ENCODE results near the gene CD46. TPM values are rescaled to one million over a fixed set of nuclear protein-coding genes. Genes with fewer than 3 reads are reported as not detected.

The CD46 gene
- total RNA-seq, 1 experiment from 2014 or later, result 50.3 TPM

GRCh38 chr1:207813512-207813881 is 61.6 kb downstream of the CD46 start:
- DNase-seq (ENCODE audit: low read depth), result no peak

GRCh38 chr1:207813946-207814345 is 62.1 kb downstream of the CD46 start:
- DNase-seq (ENCODE audit: low read depth), result no peak

GRCh38 chr1:207814469-207814868 is 62.6 kb downstream of the CD46 start:
- DNase-seq (ENCODE audit: low read depth), result no peak

- DNase-seq (ENCODE audit: low read depth), result no peak
Observed at GRCh38 chr1:207815466-207815865, 63.6 kb downstream of the CD46 start.

- peak; percentile 75 for DNase-seq (ENCODE audit: low read depth)
Observed at GRCh38 chr1:207815913-207816291, 64.0 kb downstream of the CD46 start.

- no peak for DNase-seq (ENCODE audit: low read depth)
Observed at GRCh38 chr1:207817166-207817565, 65.3 kb downstream of the CD46 start.

- DNase-seq (ENCODE audit: low read depth), result no peak
Observed at GRCh38 chr1:207817778-207818751, 66.2 kb downstream of the CD46 start.

GRCh38 chr1:207818971-207819451 is 67.2 kb downstream of the CD46 start:
- peak; percentile 72 for DNase-seq (ENCODE audit: low read depth)

GRCh38 chr1:207820568-207821463 is 69.0 kb downstream of the CD46 start:
- no peak for DNase-seq (ENCODE audit: low read depth)

- DNase-seq (ENCODE audit: low read depth), result no peak
Observed at GRCh38 chr1:207821464-207822045, 69.7 kb downstream of the CD46 start.

- DNase-seq (ENCODE audit: low read depth), result no peak
Observed at GRCh38 chr1:207822124-207822601, 70.3 kb downstream of the CD46 start.

- DNase-seq (ENCODE audit: low read depth), result no peak
Observed at GRCh38 chr1:207822602-207823451, 71.0 kb downstream of the CD46 start.

- no peak for DNase-seq (ENCODE audit: low read depth)
Observed at GRCh38 chr1:207823531-207823879, 71.7 kb downstream of the CD46 start.

- no peak for DNase-seq (ENCODE audit: low read depth)
Observed at GRCh38 chr1:207823880-207824566, 72.2 kb downstream of the CD46 start.

- no peak for DNase-seq (ENCODE audit: low read depth)
Observed at GRCh38 chr1:207824691-207825408, 73.0 kb downstream of the CD46 start.

- DNase-seq (ENCODE audit: low read depth), result no peak
Observed at GRCh38 chr1:207825409-207825695, 73.5 kb downstream of the CD46 start.

- no peak for DNase-seq (ENCODE audit: low read depth)
Observed at GRCh38 chr1:207825719-207826556, 74.1 kb downstream of the CD46 start.

All from HT1080 (cell line).